ENCODE measurements around the gene NHSL2. TPM values are rescaled to one million over a fixed set of nuclear protein-coding genes. Genes with fewer than 3 reads are reported as not detected.

The NHSL2 gene
- total RNA-seq, 1 donor from 2014 or later = 0.29 TPM

DNA sequence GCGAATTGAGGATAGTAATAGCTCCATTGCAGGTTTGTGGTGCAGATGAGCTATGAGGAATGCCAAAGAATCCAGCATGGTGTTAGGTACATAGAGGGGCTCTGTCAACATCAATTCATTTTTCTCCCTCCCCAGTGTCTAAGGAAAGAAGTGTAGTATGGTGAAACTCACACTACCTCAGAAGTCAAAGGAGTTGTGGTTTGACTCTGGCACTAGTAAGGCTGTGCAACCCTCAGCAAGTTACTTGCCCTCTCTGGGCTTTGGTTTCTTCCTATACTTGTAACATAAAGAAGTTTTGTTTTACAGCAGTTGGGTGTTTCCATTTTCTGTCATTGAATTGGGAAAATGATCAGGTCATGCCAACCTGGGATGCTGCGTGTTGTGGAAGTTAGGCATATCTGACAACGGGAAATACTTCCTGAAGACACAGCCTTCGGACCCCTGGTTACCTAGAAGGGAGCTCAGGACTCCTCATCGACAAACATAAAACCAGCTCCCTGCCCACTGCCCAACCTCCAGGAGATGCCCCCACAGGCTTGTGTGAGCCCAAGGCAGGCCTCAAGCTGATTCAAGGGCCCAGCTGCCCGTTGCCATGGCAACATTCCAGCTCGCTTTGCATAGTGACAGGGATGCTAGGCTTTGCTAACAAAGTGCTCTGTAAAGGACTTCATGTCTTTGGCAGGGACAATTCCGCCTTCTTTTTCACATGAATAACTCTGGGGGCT is 149.7 kb downstream of the NHSL2 start:
- no peak overlapping the region for H3K27ac Mint-ChIP-seq
- H3K4me3 Mint-ChIP-seq = no peak overlapping the region
- no peaks in the 10 kb centered on the region for H3K27me3 Mint-ChIP-seq
- ChIA-PET POLR2A (no interaction called here), CTCF (no interaction called here)
- no peaks in the 10 kb centered on the region for H3K36me3 Mint-ChIP-seq (ENCODE audit: low read depth)
- DNase-seq (no peak), ATAC-seq (ENCODE audit: low read depth) (no peak)
- H3K9me3 Mint-ChIP-seq = no peaks in the 10 kb centered on the region
- no peaks in the 10 kb centered on the region for H3K4me1 Mint-ChIP-seq
- TF ChIP-seq, protein P1, sequence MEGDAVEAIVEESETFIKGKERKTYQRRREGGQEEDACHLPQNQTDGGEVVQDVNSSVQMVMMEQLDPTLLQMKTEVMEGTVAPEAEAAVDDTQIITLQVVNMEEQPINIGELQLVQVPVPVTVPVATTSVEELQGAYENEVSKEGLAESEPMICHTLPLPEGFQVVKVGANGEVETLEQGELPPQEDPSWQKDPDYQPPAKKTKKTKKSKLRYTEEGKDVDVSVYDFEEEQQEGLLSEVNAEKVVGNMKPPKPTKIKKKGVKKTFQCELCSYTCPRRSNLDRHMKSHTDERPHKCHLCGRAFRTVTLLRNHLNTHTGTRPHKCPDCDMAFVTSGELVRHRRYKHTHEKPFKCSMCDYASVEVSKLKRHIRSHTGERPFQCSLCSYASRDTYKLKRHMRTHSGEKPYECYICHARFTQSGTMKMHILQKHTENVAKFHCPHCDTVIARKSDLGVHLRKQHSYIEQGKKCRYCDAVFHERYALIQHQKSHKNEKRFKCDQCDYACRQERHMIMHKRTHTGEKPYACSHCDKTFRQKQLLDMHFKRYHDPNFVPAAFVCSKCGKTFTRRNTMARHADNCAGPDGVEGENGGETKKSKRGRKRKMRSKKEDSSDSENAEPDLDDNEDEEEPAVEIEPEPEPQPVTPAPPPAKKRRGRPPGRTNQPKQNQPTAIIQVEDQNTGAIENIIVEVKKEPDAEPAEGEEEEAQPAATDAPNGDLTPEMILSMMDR (IDR thresholded peaks at IDR 0.05) = no peak
- intact Hi-C loops (cut with micrococcal nuclease) = no loop called here

- H3K27me3 Mint-ChIP-seq = no peaks in the 10 kb centered on the region
- no peak for ATAC-seq (ENCODE audit: low read depth)
- ChIA-PET POLR2A (no interaction called here), CTCF (no interaction called here)
- H3K4me1 Mint-ChIP-seq = no peaks in the 10 kb centered on the region
- no peaks in the 10 kb centered on the region for H3K9me3 Mint-ChIP-seq
- intact Hi-C loops (cut with micrococcal nuclease) = no loop called here
- H3K4me3 Mint-ChIP-seq = no peak overlapping the region
- no peak overlapping the region for H3K27ac Mint-ChIP-seq
- no peaks in the 10 kb centered on the region for H3K36me3 Mint-ChIP-seq (ENCODE audit: low read depth)
- DNase-seq = no peak
- TF ChIP-seq, protein P1 (IDR thresholded peaks at IDR 0.05) = no peak
These were observed 150.4 kb downstream of the NHSL2 start for GRCh38 chrX:72060921-72061490.

- no peaks in the 10 kb centered on the region for H3K4me1 Mint-ChIP-seq
- DNase-seq (no peak), ATAC-seq (ENCODE audit: low read depth) (no peak)
- H3K27ac Mint-ChIP-seq = no peak overlapping the region
- no peaks in the 10 kb centered on the region for H3K36me3 Mint-ChIP-seq (ENCODE audit: low read depth)
- no peaks in the 10 kb centered on the region for H3K9me3 Mint-ChIP-seq
- CTCF ChIA-PET = no interaction called here
- H3K27me3 Mint-ChIP-seq = peaks cover 4% of the 10 kb centered on the region
- H3K4me3 Mint-ChIP-seq = no peak overlapping the region
- TF ChIP-seq, protein P1 (IDR thresholded peaks at IDR 0.05) = no peak
- intact Hi-C loops (cut with micrococcal nuclease) = no loop called here
- POLR2A ChIA-PET = no interaction called here
These were observed 152.3 kb downstream of the NHSL2 start for GRCh38 chrX:72062916-72063315.

DNA sequence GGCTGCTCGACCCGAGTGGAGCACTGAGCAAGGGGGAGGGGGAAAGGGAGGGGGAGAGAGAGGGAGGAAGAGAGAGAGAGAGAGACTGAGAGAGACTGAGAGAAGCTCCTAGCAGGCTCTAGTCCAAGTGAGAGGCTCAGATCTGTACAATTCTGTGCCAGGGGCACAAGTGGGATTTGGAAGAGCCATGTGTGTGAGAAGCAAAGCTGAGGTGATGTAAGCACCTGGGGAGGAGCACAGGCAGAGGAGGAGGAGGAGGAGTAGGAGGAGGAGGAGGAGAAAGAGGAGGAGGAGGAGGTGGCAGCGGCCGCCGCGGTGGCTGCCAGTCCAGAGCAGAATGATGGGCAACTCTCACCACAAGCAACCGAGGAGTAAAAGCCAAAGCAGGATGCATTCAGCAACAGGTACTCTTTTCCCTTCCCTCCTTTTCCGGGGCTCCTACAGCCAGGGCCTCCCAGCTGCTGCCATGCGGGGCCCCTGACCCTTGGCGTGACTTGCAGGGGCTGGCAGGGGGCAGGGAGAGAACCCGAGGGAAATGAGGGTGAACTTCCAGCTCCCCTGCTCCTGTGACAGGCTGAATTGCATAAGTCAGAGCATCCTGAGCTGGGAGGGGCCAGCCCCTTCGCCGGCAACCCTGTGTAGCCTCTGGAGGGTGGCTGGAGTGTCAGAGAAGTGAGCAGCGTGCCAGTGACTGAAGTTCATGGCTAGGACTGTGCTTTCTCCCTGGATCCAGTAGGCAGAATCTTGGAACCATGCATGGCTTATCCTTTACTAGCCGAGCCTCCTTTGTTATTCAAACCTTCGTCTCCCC is 158.9 kb downstream of the NHSL2 start:
- DNase-seq (no peak), ATAC-seq (ENCODE audit: low read depth) (no peak)
- TF ChIP-seq, protein P1 (IDR thresholded peaks at IDR 0.05) = no peak
- no peak overlapping the region for H3K4me3 Mint-ChIP-seq
- H3K27me3 Mint-ChIP-seq = peaks cover 20% of the 10 kb centered on the region
- H3K36me3 Mint-ChIP-seq (ENCODE audit: low read depth) = no peaks in the 10 kb centered on the region
- CTCF ChIA-PET = interaction anchor here (1.6 kb wide), 1 partner anchor 57 kb away, joined by 6 read pairs; no protein-coding TSS in a partner anchor
- no peaks in the 10 kb centered on the region for H3K9me3 Mint-ChIP-seq
- intact Hi-C loops (cut with micrococcal nuclease) = no loop called here
- H3K27ac Mint-ChIP-seq = no peak overlapping the region
- POLR2A ChIA-PET = no interaction called here
- H3K4me1 Mint-ChIP-seq = no peaks in the 10 kb centered on the region

DNA sequence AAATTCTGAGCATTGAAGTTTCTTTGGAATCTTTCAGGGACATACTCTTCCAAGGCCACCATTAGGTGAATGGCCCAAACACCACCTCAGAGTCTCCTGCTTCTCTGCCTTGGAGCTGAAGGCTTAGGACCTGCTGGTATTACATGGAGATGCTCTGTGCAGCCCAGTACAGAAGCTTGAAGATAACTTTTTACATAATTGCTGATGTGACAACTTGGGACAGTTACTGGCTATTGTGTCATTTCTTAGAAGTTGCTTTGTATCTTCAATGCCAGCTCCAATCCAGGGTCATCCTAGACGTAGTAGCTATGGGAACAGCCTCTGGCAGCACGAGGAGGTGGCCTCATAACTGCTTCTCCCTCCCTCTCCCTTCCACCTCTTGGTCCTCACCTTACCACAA is 160.6 kb downstream of the NHSL2 start:
- Mint-ChIP-seq H3K27me3 (peaks cover 23% of the 10 kb centered on the region), H3K36me3 (ENCODE audit: low read depth) (no peaks in the 10 kb centered on the region), H3K27ac (no peak overlapping the region), H3K9me3 (no peaks in the 10 kb centered on the region), H3K4me1 (no peaks in the 10 kb centered on the region), H3K4me3 (no peak overlapping the region)
- intact Hi-C loops (cut with micrococcal nuclease) = no loop called here
- ChIA-PET CTCF (no interaction called here), POLR2A (no interaction called here)
- no peak for DNase-seq
- no peak for ATAC-seq (ENCODE audit: low read depth)
- TF ChIP-seq, protein P1 (IDR thresholded peaks at IDR 0.05) = no peak
